ENCODE results near the gene HPSE2. TPM values are rescaled to one million over a fixed set of nuclear protein-coding genes. Genes with fewer than 3 reads are reported as not detected.

The HPSE2 gene
- total and polyA plus RNA-seq, 2 of the 8 experiments (the other 6 are each of a cell fraction or from before 2014, with no cell fraction given), result 0.41 to 0.58 TPM

GRCh38 chr10:99236627-99237309 lies 1.1 kb upstream of the HPSE2 start:
- Histone ChIP-seq H3K23me2 (ENCODE audit: low read depth, low read length) (peaks cover 32% of the 10 kb centered on the region), H2AFZ (ENCODE audit: low read length) (peak overlapping the region; percentile 91), H3K18ac (ENCODE audit: extremely low read depth, low read length) (no peak overlapping the region; the same call in 1 of the 2 replicates), H2BK5ac (ENCODE audit: low read depth, low read length) (no peak overlapping the region), H2BK15ac (ENCODE audit: low read length) (no peak overlapping the region; the same call in 1 of the 2 replicates), H2BK20ac (ENCODE audit: low read length) (no peak overlapping the region), H3K23ac (ENCODE audit: insufficient read length) (no peak overlapping the region), H3K27me3 (replicated peaks in 1 of 4; ENCODE audit: control insufficient read depth in 3 of 4, extremely low read depth in 1 of 4, insufficient read depth in 3 of 4, low read length in 3 of 4) (peaks cover 32 to 67% (median 57%) of the 10 kb centered on the region in 4 experiments), H4K20me1 (replicated peaks in 1 of 2; ENCODE audit: control insufficient read depth in 1 of 2, insufficient read depth in 2 of 2, low read length in 2 of 2) (no peaks in the 10 kb centered on the region), H3K14ac (ENCODE audit: insufficient read length) (no peak overlapping the region), H2AK5ac (ENCODE audit: low read depth, low read length) (no peak overlapping the region), H4K91ac (replicated peaks; ENCODE audit: insufficient read length, low read length) (no peak overlapping the region), H2BK120ac (replicated peaks; ENCODE audit: low read depth, low read length) (no peak overlapping the region), H3K4me1 (replicated peaks in 1 of 4; ENCODE audit: control insufficient read depth in 3 of 4, insufficient read depth in 4 of 4, low read length in 3 of 4) (peaks cover 8 to 35% (median 15%) of the 10 kb centered on the region in 4 experiments; a peak in 6 of 7 replicates), H3K56ac (replicated peaks; ENCODE audit: insufficient read length, low read depth, low read length) (no peak overlapping the region), H4K5ac (ENCODE audit: insufficient read length, low read depth, low read length) (no peak overlapping the region), H3K9ac (replicated peaks in 1 of 4; ENCODE audit: extremely low read depth in 1 of 4, low read depth in 3 of 4, low read length in 3 of 4) (no peak overlapping the region), H3K79me1 (ENCODE audit: low read depth, low read length) (no peaks in the 10 kb centered on the region), H3K4me3 (ENCODE audit: extremely low read depth in 1 of 4, insufficient read depth in 2 of 4, low read depth in 3 of 4, low read length in 4 of 4) (peak overlapping the region; percentile 47 to 66 (median 60)), H3K36me3 (ENCODE audit: control insufficient read depth in 2 of 4, insufficient read depth in 4 of 4, low read length in 3 of 4) (no peaks in the 10 kb centered on the region), H3K4ac (replicated peaks; ENCODE audit: insufficient read length, low read depth, low read length) (no peak overlapping the region), H3K4me2 (ENCODE audit: insufficient read depth in 1 of 2, low read depth in 2 of 2, low read length in 2 of 2) (peak overlapping the region; percentile 97 to 99), H2BK12ac (ENCODE audit: low read depth, low read length) (no peak overlapping the region), H3K27ac (ENCODE audit: low read depth, low read length) (no peak overlapping the region), H3K79me2 (ENCODE audit: control insufficient read depth in 1 of 2, insufficient read depth in 2 of 2, low read length in 2 of 2) (no peaks in the 10 kb centered on the region), H3K9me3 (ENCODE audit: insufficient read depth in 2 of 2, low read depth in 1 of 2, low read length in 1 of 2) (no peaks in the 10 kb centered on the region), H4K8ac (ENCODE audit: extremely low read depth, insufficient read depth, low read length) (no peak overlapping the region)
- ChIA-PET POLR2A (ENCODE audit: partially characterized antibody) (no interaction called here), CTCF (ENCODE audit: partially characterized antibody) (interaction anchor here (0.6 kb wide), 1 partner anchor 959 kb away, joined by 3 read pairs; no protein-coding TSS in a partner anchor)
- no peak for FAIRE-seq
- no peak for DNase-seq (ENCODE audit: low read depth in 1 of 2, low spot score in 2 of 2)
- 4% methylated on average over 25 of the region's 25 CpGs; no CpG with 5 or more reads in 1 of the 2 experiments for WGBS, 2 experiments (ENCODE audit: extremely low coverage in 1 of 2, insufficient coverage in 1 of 2, insufficient read length in 1 of 2, insufficient replicate concordance in 2 of 2, low coverage in 1 of 2, low lambda C conversion rate in 2 of 2, missing lambda C conversion rate in 1 of 2)
- TF ChIP-seq RBBP5 (IDR thresholded peaks at IDR 0.05; ENCODE audit: borderline replicate concordance, low read depth, low read length) (0 out of 2 replicates have a peak, but pooled peaks have one; percentile 68), GTF2F1 (IDR thresholded peaks at IDR 0.05; ENCODE audit: borderline replicate concordance, low read depth, low read length) (no peak), NRF1 (IDR thresholded peaks at IDR 0.05; ENCODE audit: low read depth, low read length) (no peak), MAX (IDR thresholded peaks at IDR 0.05) (peak; percentile 62; the same call in 1 of the 2 replicates), ASH2L (IDR thresholded peaks at IDR 0.05; ENCODE audit: low read length) (peak; percentile 40), KDM4A (IDR thresholded peaks at IDR 0.05; ENCODE audit: low read depth, low read length, severe bottlenecking) (peak; percentile 70), SUZ12 (IDR thresholded peaks at IDR 0.05; ENCODE audit: low read length) (peak; percentile 89), EZH2 (IDR thresholded peaks at IDR 0.05; ENCODE audit: low read depth, low read length, severe bottlenecking) (peak; percentile 85), HDAC2 (IDR thresholded peaks at IDR 0.05; ENCODE audit: borderline replicate concordance in 1 of 2, low read depth in 2 of 2, low read length in 2 of 2) (no peak)
- TF ChIP-seq, protein P1, sequence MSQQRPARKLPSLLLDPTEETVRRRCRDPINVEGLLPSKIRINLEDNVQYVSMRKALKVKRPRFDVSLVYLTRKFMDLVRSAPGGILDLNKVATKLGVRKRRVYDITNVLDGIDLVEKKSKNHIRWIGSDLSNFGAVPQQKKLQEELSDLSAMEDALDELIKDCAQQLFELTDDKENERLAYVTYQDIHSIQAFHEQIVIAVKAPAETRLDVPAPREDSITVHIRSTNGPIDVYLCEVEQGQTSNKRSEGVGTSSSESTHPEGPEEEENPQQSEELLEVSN (IDR thresholded peaks at IDR 0.05), result peak; percentile 73

Data from H1 (cell line).